GM23248 (cell line): ENCODE measurements around the gene TTPAL. TPM values are rescaled to one million over a fixed set of nuclear protein-coding genes. Genes with fewer than 3 reads are reported as not detected.

Experiments
- DNase-seq: peaks from one replicate; pipeline ENCODE4 v3.0.0-alpha.2; 2015
- H2AFZ ChIP-seq: fragments of 200-600 bp; sonication (generic); 2 replicates; pipeline ENCODE4 v1.6.1; 2016; ENCODE audit warnings: antibody characterized with exemption
- H3F3A ChIP-seq: fragments of 200-600 bp; sonication (generic); 2 replicates; pipeline ENCODE4 v1.6.1; 2016; ENCODE audit warnings: mild to moderate bottlenecking, antibody characterized with exemption, mixed run types; ENCODE audit not compliant: insufficient read depth
- H3K27ac ChIP-seq: fragments of 200-600 bp; sonication (generic); 2 replicates; pipeline ENCODE4 v1.5.1; 2016; ENCODE audit warnings: mild to moderate bottlenecking
- H3K27me3 ChIP-seq: fragments of 200-600 bp; sonication (generic); replicated peaks from 2 replicates; pipeline ENCODE4 v1.6.1; 2016; ENCODE audit warnings: mild to moderate bottlenecking; ENCODE audit not compliant: insufficient read depth
- H3K36me3 ChIP-seq: fragments of 200-600 bp; sonication (generic); 2 replicates; pipeline ENCODE4 v1.6.1; 2016; ENCODE audit warnings: low read depth, mild to moderate bottlenecking
- H3K4me1 ChIP-seq: fragments of 200-600 bp; sonication (generic); 2 replicates; pipeline ENCODE4 v1.6.1; 2016; ENCODE audit warnings: mild to moderate bottlenecking; ENCODE audit not compliant: insufficient read depth
- H3K4me2 ChIP-seq: fragments of 200-600 bp; sonication (generic); one replicate; pipeline ENCODE4 v1.6.1; 2016; ENCODE audit warnings: mild to moderate bottlenecking; ENCODE audit not compliant: unreplicated experiment
- H3K4me3 ChIP-seq: fragments of 200-600 bp; sonication (generic); 2 replicates; pipeline ENCODE4 v1.5.1; 2016; ENCODE audit warnings: mild to moderate bottlenecking
- H3K79me2 ChIP-seq: fragments of 200-600 bp; sonication (generic); 2 replicates; pipeline ENCODE4 v1.6.1; 2016; ENCODE audit warnings: mild to moderate bottlenecking; ENCODE audit not compliant: insufficient read depth
- H3K9ac ChIP-seq: fragments of 200-600 bp; sonication (generic); 2 replicates; pipeline ENCODE4 v1.6.1; 2016; ENCODE audit warnings: mild to moderate bottlenecking
- H3K9me2 ChIP-seq: fragments of 200-600 bp; sonication (generic); 2 replicates; pipeline ENCODE4 v1.6.1; 2016; ENCODE audit warnings: mixed run types, mild to moderate bottlenecking, moderate library complexity; ENCODE audit not compliant: insufficient read depth
- H3K9me3 ChIP-seq: fragments of 200-600 bp; sonication (generic); one replicate; pipeline ENCODE4 v1.6.1; 2017; ENCODE audit warnings: low read depth
- H4K20me1 ChIP-seq: fragments of 200-600 bp; sonication (generic); 2 replicates; pipeline ENCODE4 v1.6.0; 2016; ENCODE audit not compliant: insufficient read depth
- EZH2 ChIP-seq: fragments of 200-600 bp; sonication (generic); IDR thresholded peaks from 2 replicates; pipeline ENCODE4 v1.6.1; 2018; ENCODE audit warnings: antibody characterized with exemption, mild to moderate bottlenecking; ENCODE audit not compliant: insufficient read depth, poor library complexity, severe bottlenecking
- EZH2phosphoT487 ChIP-seq: fragments of 200-600 bp; sonication (generic); IDR thresholded peaks from 2 replicates; pipeline ENCODE4 v1.6.1; 2018; ENCODE audit warnings: antibody characterized with exemption, moderate library complexity, mild to moderate bottlenecking, low read depth; ENCODE audit not compliant: insufficient read depth
- WGBS, 2 experiments: methylation state at CpG; one replicate each; pipeline ENCODE4 v1.1.6; 2015 to 2017; ENCODE audit warnings: low lambda C conversion rate in 2 of 2, low coverage in 1 of 2; ENCODE audit errors: missing lambda C conversion rate in 2 of 2; 5-methylcytosine and 5-hydroxymethylcytosine counted together
- in situ Hi-C: fragments of 300-500 bp; cut with MboI; formaldehyde crosslinking; loops from 2 replicates; pipeline ENCODE4 v1.15.0; 2020
- polyA plus RNA-seq: library from polyadenylated mRNA; unstranded; fragments of >200 nt; fragmentation: Nextera tagmentation; extraction: Ambion mirVana; gene quantifications from 2 replicates; pipeline ENCODE4 v1.2.1, GENCODE V29; 2016
- total RNA-seq: library from RNA; depleted of rRNA; stranded (reverse); fragments of >200 nt; shearing (Covaris generic); gene quantifications from 2 replicates; pipeline ENCODE4 v1.2.3, GENCODE V29; 2014

Gene TTPAL
- total and polyA plus RNA-seq, 2 experiments from 2014 or later = 11.8 to 19.6 TPM

DNA sequence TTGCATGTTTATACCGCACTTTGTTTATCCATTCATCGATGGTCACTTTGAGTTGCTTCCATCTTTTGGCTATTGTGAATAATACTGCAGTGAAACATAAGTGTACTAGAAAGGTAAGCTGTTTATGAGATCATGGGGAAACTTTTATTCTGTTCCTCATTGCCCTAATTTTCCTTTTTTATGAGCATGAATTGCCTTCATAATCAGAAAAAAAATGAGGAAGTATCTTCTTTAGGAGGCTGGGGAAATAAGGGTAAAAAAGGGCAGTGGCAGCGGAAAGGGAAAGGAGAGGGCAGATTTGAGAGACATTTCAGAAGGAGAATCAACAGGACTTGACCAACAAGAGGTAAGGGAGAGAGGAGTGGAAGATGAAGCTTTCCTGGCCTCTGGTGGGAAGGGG is 60.5 kb downstream of the TTPAL start:
- DNase-seq = no peak
- Histone ChIP-seq H3K27ac (no peak overlapping the region), H3K9me2 (no peaks in the 10 kb centered on the region), H3K4me1 (peaks cover 22% of the 10 kb centered on the region), H3F3A (peaks cover 21% of the 10 kb centered on the region; the same call in 1 of the 2 replicates), H3K4me3 (no peak overlapping the region), H2AFZ (no peak overlapping the region), H3K27me3 (no peaks in the 10 kb centered on the region), H4K20me1 (no peaks in the 10 kb centered on the region), H3K79me2 (peaks cover 30% of the 10 kb centered on the region), H3K36me3 (0 out of 2 replicates have a peak, but pooled peaks cover 4% of the 10 kb centered on the region), H3K4me2 (no peak overlapping the region), H3K9ac (no peak overlapping the region), H3K9me3 (no peaks in the 10 kb centered on the region)
- TF ChIP-seq EZH2 = no peak
- no peak for TF ChIP-seq EZH2phosphoT487
- 98 to 99% methylated on average over 3 of the region's 3 CpGs for WGBS, 2 experiments
- in situ Hi-C loops = no loop called here

DNA sequence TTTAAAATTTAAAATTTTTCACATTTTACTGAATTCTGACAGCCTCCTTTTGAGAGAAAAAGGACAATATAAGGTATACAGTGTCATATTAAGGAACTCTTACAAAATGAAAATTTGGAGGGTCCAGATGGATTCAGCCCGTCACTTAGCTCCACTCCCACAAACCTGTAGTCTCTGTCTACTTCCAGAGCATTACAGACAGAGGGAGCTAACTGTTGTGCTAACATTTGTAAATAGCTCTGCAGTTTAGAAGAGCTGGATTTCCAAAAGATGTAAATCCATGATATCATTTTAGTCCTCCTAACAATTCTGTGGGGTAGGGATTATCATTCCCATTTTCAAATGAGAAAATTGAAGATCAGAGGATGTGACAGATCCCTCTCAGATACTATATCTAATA is 62.3 kb downstream of the TTPAL start:
- peaks cover 12% of the 10 kb centered on the region; the same call in 1 of the 2 replicates for H3F3A ChIP-seq
- H3K9me3 ChIP-seq = no peaks in the 10 kb centered on the region
- 0 out of 2 replicates have a peak, but pooled peaks cover 4% of the 10 kb centered on the region for H3K36me3 ChIP-seq
- DNase-seq = no peak
- H3K79me2 ChIP-seq = peaks cover 46% of the 10 kb centered on the region
- H2AFZ ChIP-seq = no peak overlapping the region
- H3K27ac ChIP-seq = no peak overlapping the region
- H4K20me1 ChIP-seq = no peaks in the 10 kb centered on the region
- no peak overlapping the region for H3K4me2 ChIP-seq
- H3K9ac ChIP-seq = no peak overlapping the region
- in situ Hi-C loops = no loop called here
- TF ChIP-seq EZH2phosphoT487 (no peak), EZH2 (no peak)
- H3K27me3 ChIP-seq = no peaks in the 10 kb centered on the region
- H3K4me1 ChIP-seq = peaks cover 14% of the 10 kb centered on the region
- no peak overlapping the region for H3K4me3 ChIP-seq
- H3K9me2 ChIP-seq = no peaks in the 10 kb centered on the region
- WGBS, 2 experiments = 89 to 91% methylated on average over 1 of the region's 1 CpG

DNA sequence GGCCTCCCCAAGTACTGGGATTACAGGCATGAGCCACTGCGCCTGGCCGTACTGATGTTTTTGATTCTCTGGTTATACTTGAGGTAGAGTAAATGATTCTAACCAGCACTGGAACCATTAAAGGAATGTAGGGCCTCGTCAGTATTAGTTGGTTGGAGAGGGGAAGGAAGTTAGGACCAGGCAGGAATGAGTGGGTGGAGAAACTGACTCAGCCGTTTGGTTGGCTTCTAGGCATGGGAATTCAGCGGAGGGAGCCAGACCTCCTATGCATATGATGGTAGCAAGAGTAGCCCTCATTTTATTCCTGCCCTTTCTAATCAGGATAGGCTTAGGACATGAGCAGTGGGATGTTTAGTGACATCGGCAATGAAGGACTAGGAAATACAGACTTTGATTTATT is 65.2 kb downstream of the TTPAL start:
- Histone ChIP-seq H3K9me2 (no peaks in the 10 kb centered on the region), H3F3A (0 out of 2 replicates have a peak, but pooled peaks cover 5% of the 10 kb centered on the region), H4K20me1 (no peaks in the 10 kb centered on the region), H3K9me3 (no peaks in the 10 kb centered on the region), H2AFZ (no peak overlapping the region; the same call in 1 of the 2 replicates), H3K9ac (no peak overlapping the region), H3K4me3 (no peak overlapping the region), H3K36me3 (0 out of 2 replicates have a peak, but pooled peaks cover 4% of the 10 kb centered on the region), H3K79me2 (peaks cover 38% of the 10 kb centered on the region), H3K27me3 (no peaks in the 10 kb centered on the region), H3K4me2 (peak overlapping the region; percentile 8), H3K27ac (peak overlapping the region; percentile 41), H3K4me1 (peaks cover 9% of the 10 kb centered on the region)
- peak; percentile 90 for DNase-seq
- 43 to 47% methylated on average over 6 of the region's 6 CpGs for WGBS, 2 experiments
- no peak for TF ChIP-seq EZH2
- no peak for TF ChIP-seq EZH2phosphoT487
- in situ Hi-C loops = no loop called here

DNA sequence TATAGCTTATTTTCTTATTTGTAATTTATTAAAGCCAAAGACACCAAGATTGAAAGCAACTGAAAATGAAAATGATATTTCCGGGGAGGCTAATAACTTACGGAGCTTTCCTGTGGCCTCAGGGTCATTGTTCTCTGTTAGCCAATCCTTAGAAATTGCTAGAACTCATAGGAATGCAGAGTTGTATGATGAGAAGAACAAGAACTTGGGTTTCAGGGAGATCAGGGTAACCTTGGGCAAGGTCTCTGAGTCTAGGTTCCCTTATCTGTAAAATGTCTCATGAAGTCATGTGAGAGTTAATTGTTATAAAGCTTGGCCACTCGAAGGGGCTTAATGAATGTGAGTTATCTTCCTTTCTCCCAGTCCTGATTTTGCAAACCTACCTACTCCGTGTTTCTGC is 66.3 kb downstream of the TTPAL start:
- no peak overlapping the region for H3K4me3 ChIP-seq
- no peaks in the 10 kb centered on the region for H3K27me3 ChIP-seq
- H3K9ac ChIP-seq = no peak overlapping the region
- no peak for DNase-seq
- 68 to 74% methylated on average over 4 of the region's 4 CpGs for WGBS, 2 experiments
- H3K27ac ChIP-seq = no peak overlapping the region
- H3K4me1 ChIP-seq = peaks cover 9% of the 10 kb centered on the region
- no peak overlapping the region for H3K4me2 ChIP-seq
- TF ChIP-seq EZH2phosphoT487 = no peak
- no peak for TF ChIP-seq EZH2
- H3K79me2 ChIP-seq = peaks cover 36% of the 10 kb centered on the region
- in situ Hi-C loops = no loop called here
- no peak overlapping the region for H2AFZ ChIP-seq
- H3K9me3 ChIP-seq = no peaks in the 10 kb centered on the region
- H4K20me1 ChIP-seq = no peaks in the 10 kb centered on the region
- H3K36me3 ChIP-seq = 0 out of 2 replicates have a peak, but pooled peaks cover 4% of the 10 kb centered on the region
- no peaks in the 10 kb centered on the region for H3K9me2 ChIP-seq
- 0 out of 2 replicates have a peak, but pooled peaks cover 5% of the 10 kb centered on the region for H3F3A ChIP-seq

DNA sequence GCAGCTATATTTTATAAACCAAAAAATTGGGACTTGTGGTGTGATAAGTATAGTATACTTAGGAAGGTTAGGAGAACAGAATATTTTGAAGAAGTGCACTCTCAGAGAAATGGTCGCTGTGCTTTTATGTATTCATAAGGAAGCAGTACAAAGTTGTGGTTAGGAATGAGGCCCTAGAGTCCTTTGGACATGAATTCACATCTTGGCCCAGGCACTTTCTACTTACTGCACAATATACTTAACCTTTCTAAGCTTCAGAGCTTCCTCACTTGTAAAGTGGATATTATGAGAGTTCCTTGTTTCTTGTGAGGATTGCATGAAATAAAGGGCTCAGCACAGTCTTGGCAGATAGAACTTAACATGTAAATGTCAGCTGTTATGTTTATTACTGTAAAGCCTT is 67.2 kb downstream of the TTPAL start:
- H3F3A ChIP-seq = 0 out of 2 replicates have a peak, but pooled peaks cover 5% of the 10 kb centered on the region
- H3K4me3 ChIP-seq = no peak overlapping the region
- no peaks in the 10 kb centered on the region for H3K9me3 ChIP-seq
- H4K20me1 ChIP-seq = no peaks in the 10 kb centered on the region
- H3K27ac ChIP-seq = no peak overlapping the region
- no peak overlapping the region for H3K9ac ChIP-seq
- H3K36me3 ChIP-seq = 0 out of 2 replicates have a peak, but pooled peaks cover 4% of the 10 kb centered on the region
- WGBS, 2 experiments = 95 to 100% methylated on average over 1 of the region's 1 CpG
- H3K79me2 ChIP-seq = peaks cover 39% of the 10 kb centered on the region
- H3K4me2 ChIP-seq = no peak overlapping the region
- peaks cover 10% of the 10 kb centered on the region for H3K4me1 ChIP-seq
- DNase-seq = no peak
- H3K27me3 ChIP-seq = no peaks in the 10 kb centered on the region
- no peaks in the 10 kb centered on the region for H3K9me2 ChIP-seq
- TF ChIP-seq EZH2phosphoT487 (no peak), EZH2 (no peak)
- in situ Hi-C loops = no loop called here
- no peak overlapping the region for H2AFZ ChIP-seq
